OCI-LY3 (cell line): ENCODE results near the gene XRCC3.

Experiments used
- CTCF ChIP-seq: fragments of 200-600, 300-600 bp; sonication (generic); IDR thresholded peaks from 2 replicates; pipeline ENCODE4 v1.5.1; 2014; ENCODE audit warnings: antibody characterized with exemption, low read length, low read depth
- EZH2phosphoT487 ChIP-seq: fragments of 200-600 bp; shearing (Covaris generic); IDR thresholded peaks from 2 replicates; pipeline ENCODE4 v1.6.1; 2018; ENCODE audit warnings: antibody characterized with exemption, mixed run types, low read depth

- TF ChIP-seq CTCF = no peak
- TF ChIP-seq EZH2phosphoT487 = no peak
These were observed 1.7 kb upstream of the XRCC3 start for GRCh38 chr14:103716899-103717411.
